ENCODE data around the gene FBXO39.

DNA sequence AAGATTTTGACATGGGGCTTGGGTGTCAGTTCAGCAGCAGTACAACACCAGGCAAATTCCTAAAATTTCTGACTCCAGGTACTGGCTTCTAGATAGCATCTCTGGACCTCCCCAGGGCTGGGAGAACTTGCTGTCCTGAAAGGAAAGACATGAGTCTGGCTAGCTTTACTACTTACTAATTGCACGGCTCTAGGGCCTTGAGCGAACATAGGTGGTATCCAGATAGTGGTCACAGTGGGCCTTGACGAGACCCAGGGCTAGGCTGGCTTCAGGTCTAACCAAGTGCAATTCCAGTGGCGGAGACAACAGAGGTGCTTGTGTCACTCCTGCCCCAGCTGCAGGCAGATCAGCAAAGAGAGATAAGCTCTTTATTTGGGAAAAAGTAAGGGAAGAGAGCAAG lies 46.5 kb upstream of the FBXO39 start:
- TF ChIP-seq, protein P1, sequence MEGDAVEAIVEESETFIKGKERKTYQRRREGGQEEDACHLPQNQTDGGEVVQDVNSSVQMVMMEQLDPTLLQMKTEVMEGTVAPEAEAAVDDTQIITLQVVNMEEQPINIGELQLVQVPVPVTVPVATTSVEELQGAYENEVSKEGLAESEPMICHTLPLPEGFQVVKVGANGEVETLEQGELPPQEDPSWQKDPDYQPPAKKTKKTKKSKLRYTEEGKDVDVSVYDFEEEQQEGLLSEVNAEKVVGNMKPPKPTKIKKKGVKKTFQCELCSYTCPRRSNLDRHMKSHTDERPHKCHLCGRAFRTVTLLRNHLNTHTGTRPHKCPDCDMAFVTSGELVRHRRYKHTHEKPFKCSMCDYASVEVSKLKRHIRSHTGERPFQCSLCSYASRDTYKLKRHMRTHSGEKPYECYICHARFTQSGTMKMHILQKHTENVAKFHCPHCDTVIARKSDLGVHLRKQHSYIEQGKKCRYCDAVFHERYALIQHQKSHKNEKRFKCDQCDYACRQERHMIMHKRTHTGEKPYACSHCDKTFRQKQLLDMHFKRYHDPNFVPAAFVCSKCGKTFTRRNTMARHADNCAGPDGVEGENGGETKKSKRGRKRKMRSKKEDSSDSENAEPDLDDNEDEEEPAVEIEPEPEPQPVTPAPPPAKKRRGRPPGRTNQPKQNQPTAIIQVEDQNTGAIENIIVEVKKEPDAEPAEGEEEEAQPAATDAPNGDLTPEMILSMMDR (IDR thresholded peaks at IDR 0.05) = no peak
- no peak for TF ChIP-seq POLR2AphosphoS5 (IDR thresholded peaks at IDR 0.05; ENCODE audit: low read depth, low read length)
- no peak for TF ChIP-seq SIN3A (IDR thresholded peaks at IDR 0.05; ENCODE audit: borderline replicate concordance, insufficient read depth, low read depth, low read length)
- TF ChIP-seq, protein P2, sequence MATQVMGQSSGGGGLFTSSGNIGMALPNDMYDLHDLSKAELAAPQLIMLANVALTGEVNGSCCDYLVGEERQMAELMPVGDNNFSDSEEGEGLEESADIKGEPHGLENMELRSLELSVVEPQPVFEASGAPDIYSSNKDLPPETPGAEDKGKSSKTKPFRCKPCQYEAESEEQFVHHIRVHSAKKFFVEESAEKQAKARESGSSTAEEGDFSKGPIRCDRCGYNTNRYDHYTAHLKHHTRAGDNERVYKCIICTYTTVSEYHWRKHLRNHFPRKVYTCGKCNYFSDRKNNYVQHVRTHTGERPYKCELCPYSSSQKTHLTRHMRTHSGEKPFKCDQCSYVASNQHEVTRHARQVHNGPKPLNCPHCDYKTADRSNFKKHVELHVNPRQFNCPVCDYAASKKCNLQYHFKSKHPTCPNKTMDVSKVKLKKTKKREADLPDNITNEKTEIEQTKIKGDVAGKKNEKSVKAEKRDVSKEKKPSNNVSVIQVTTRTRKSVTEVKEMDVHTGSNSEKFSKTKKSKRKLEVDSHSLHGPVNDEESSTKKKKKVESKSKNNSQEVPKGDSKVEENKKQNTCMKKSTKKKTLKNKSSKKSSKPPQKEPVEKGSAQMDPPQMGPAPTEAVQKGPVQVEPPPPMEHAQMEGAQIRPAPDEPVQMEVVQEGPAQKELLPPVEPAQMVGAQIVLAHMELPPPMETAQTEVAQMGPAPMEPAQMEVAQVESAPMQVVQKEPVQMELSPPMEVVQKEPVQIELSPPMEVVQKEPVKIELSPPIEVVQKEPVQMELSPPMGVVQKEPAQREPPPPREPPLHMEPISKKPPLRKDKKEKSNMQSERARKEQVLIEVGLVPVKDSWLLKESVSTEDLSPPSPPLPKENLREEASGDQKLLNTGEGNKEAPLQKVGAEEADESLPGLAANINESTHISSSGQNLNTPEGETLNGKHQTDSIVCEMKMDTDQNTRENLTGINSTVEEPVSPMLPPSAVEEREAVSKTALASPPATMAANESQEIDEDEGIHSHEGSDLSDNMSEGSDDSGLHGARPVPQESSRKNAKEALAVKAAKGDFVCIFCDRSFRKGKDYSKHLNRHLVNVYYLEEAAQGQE (IDR thresholded peaks at IDR 0.05; ENCODE audit: insufficient read depth in 1 of 2, low read depth in 2 of 2, low read length in 1 of 2) = no peak
- no peak for TF ChIP-seq TCF7L2 (IDR thresholded peaks at IDR 0.05; ENCODE audit: low read depth, low read length)
